Stimulated activated CD8-positive, alpha-beta memory T cell treated with anti-CD3 and anti-CD28 coated beads, Interleukin-2, amount 100 ng/mL, for 48 hours (primary cell): Measurements from ENCODE around the gene PDXK.

Experiments
- DNase-seq, 2 donors: peaks; one replicate each; pipeline ENCODE4 v3.0.0-alpha.2; 2020; ENCODE audit warnings: low read depth in 2 of 2

The PDXK gene

DNA sequence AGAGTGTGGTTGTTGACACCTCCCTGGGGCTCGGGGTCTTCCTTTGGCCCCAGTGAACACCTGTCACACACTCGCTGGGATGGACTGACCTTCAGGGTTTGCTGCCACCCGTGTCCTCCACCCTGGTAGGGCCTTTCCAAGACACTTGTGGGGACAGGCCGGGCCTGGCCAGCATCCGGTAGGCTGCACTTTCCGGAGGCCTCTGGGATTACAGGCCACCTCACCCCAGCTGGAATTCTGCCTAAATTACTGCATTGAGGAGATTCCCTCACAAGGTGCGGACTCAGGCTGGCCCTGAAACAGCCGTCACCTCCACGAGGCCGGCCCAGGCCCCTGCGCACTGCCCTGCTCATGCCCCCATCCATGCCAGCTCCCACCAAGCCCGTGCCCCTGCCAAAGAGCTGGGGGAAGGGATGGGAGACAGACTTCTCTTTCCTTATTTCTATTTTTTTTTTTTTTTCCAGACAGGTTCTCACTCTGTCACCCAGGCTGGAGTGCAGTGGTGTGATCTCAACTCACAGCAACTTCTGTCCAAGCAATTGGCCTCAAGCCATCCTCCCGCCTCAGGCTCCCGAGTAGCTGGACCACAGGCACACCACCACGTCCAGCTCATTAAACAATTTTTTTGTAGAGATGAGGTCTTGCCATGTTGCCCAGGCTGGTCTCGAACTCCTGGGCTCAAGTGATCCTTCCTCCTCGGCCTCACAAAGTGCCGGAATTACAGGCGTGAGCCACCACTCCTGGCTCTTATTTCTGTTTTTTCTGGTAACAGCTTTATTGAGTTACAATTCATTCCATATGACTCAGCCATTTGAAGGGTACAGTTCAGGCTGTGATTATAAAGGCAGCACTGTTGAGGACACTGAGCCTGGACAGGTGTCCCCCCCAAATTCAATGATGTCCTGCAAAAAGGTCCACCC is 45.9 kb downstream of the PDXK start:
- no peak for DNase-seq

DNA sequence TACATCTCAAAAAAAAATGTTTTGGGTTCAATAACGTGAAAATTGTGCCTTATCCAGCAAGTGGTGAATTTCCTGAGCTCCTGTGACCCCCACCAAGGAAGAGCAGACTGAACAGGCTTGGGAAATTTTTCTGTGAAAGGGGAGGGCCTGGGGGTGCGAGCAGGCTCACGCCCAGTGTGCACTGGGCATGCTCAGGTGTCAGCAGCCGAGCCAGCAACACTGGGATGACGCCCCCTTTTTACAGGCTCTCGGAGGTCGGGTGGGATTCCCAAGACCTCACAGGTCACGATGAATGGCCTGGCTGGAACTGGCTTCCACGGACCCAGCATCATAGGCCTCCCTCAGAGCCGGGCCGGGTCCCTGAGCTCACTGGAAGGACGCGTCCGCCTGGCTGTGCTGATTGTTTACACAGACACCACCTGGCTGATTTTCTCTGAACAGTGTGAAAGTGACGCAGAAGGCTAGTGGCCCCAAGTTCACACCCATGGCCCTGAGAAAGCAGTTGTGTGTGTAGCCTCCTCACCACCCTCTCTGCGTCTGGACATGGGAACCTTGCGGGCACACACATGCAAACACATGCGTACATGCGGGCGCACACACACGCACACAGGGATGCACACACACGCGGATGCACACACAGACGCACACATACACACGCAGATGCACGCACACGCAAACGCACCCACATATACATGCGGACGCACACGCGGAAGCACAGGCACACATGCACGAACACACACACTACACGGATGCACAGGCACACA is 48.0 kb downstream of the PDXK start:
- DNase-seq: no peak

DNA sequence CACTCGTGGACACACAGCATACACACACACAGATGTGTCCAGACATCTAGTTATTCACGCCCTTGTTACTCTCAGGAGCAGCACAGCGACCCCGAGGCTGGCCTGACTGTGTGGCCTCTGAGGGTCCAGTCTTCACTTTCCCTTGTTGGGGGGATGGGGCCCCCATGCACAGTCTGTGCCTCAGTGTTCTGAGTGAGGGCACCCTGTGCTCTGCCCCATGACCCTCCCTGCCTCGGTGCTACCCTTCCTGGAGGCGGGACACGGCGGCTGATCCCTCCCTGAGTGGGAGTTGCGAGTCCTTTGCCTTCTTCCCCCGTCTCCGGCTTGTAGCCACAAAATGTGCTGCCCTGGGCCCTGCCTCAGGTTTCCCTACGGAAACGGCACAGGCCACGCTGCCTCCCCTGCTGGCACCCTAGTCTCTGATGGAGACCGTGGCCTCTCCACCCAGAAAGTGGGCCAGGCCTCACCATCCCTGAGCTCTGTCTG is 48.6 kb downstream of the PDXK start:
- no peak for DNase-seq

DNA sequence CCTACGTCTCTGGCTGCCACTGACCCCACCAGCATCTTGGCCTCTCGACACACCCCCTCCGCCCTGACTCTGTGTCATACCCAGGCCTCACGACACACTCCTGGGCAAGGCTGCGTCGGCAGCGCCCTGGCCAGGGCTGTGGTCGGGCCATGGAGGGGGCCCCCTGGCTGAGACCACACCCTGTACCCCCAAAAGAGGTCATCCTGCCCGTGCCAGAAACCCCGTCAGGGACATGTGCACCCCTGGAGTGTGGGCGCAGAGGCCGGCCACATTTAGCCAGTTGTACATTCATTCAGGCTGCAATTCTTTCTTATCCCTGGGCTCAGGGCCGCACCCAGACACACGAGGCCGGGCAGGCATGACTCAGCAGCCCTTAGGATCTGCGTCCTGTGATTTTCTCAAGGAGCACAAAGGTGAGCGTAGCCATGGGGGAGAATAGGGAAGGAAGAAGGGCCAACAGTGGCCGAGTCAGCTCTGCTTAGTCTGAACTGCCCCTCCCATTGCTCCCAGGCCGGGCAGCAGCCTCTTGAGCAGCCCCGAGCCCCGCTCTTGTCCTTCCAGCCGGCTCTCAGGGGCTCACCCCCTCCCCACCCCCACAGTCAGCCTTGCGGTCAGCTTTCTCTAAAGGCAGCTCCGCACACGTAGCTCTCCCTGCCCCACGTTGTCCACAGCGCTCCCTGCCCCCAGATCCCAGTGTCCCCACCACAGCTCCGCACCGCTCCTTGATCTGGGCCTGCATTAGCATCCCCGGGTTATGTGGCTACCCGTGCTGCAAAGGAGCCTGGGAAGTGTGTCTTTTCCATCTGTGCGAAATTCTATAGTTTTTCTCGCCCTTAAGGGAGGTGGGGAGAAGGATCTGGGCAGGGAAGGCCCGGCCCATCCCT is 49.3 kb downstream of the PDXK start:
- DNase-seq: no peak

DNA sequence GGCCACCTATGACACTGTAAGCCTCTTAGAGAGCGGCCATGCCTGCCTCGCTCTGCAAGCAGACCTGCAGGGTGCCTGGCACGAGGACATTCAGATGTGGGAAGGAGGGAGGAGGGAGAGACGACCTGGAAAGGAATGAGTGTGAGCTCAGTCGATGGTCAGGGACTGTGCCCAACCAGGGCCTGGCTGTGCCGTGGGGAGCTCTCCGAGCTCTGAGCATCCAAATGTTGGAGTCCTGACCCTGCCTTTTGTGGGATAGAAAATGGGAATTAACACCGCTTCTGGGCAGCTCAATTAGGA is 49.9 kb downstream of the PDXK start:
- no peak for DNase-seq

DNA sequence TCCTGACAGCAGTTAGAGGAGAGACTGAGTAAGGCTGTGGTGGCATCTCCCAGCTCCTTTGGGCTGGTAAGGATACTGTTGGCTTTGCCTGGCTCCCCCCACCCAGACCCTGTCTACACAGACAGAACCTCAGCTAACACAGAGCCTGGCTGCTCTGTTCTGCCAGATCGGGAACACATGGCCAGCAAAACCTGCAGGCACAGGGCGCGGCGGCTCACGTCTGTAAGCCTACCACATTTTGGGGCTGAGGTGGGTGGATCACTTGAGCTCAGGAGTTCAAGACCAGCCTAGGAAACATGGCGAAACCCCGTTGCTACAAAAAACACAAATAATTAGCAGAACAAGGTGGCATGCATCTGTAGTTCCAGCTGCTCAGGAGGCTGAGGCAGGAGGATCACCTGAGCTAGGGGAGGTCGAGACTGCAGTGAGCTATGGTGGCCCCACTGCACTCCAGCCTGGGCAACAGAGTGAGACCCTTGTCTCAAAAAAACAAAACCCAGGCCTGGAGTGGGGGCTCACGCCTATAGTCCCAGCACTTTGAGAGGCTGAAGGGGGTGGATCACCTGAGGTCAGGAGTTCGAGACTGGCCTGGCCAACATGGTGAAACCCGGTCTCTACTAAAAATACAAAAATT is 50.5 kb downstream of the PDXK start:
- no peak for DNase-seq

DNA sequence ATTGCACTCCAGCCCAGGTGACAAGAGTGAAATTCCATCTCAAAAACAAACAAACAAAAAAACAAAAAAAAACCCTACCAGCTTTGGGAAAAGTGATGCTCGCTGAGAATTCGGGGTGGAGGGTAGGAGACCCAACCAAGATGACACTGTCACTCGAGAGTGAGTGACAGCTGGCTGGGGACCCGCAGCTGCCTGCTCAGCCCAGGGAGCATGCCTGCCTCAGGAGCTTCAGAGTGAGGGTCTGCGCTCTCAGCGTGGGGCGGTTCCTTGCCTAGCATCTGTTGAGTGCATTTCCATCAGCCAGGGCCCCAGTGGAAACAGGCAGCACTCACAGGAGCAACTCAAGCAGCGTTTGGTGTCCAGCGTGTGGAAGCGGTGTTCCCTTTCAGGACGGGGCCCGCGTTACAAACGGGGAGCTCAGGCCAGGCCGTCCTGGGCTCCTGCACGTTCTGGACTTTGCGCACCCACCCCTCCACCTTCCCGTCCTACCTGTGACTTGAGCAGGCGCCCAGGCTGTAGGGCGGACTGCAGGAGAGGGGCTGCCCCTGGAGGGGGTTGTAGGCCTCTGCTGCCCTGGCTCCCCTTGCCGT is 51.2 kb downstream of the PDXK start:
- no peak for DNase-seq

DNA sequence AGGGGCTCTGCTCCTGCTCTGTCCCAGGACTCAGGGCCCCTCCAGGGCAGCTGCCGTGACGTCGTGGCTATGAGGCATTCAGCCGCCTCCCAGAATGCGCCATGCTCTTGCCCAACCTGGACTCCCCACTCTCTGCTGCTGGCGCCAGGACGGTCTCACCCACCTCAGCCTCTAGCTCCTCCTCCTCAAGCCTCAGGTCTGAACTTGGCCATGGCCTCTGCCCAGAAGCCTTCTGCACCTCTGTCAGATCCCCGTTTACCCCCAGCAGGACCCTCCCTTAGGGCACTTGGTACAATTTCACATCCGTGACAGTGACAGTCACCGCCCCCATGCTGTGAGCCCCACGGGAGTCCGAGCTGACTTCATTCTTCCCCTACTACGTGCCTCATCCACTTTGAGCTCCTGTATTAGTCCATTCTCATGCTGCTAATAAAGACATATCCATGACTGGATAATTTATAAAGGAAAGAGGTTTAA is 52.3 kb downstream of the PDXK start:
- DNase-seq: no peak

DNA sequence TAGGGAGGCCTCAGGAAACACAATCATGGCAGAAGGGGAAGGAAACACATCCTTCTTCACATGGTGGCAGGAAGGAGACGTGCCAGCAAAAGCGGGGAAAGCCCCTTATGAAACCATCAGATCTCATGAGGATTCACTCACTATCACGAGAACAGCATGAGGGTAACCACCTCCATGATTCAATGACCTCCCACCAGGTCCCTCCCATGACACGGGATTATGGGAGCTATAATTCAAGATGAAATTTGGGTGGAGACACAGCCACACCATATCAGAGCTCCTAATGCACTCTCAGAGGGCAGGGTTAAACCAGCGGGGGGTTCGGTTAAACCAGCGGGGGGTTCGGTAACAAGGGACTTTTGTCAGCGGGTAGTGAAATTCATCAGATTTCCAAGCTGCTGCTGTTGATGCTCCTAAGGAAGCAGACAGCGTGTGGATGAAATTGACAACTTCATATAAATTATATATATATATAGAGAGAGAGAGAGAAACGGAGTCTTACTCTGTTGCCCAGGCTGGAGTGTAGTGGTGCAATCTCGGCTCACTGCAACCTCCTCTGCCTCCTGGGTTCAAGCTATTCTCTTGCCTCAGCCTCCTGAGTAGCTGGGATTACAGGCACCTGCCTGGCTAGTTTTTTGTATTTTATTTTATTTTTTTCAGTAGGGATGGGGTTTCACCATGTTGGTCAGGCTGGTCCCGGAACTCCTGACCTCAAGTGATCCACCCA is 52.9 kb downstream of the PDXK start:
- DNase-seq: no peak

DNA sequence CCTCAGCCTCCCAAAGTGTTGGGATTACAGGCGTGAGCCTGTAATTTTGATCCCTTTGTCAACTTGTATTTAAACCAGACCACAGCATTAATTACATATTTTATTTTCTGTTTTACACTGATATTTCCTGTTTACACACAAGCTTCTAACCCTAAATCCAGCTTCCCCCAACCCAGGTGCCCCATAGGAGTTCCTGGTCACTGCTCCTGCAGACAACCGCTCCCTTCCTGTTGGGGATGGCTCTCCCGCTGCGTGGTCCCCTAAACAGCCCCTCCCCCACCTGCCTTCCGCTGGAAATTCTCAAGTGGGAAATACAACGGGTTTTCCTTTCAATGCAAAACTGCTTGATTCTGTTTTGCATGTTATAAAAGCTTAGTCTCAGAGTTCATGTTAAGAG is 53.5 kb downstream of the PDXK start:
- DNase-seq: no peak

DNA sequence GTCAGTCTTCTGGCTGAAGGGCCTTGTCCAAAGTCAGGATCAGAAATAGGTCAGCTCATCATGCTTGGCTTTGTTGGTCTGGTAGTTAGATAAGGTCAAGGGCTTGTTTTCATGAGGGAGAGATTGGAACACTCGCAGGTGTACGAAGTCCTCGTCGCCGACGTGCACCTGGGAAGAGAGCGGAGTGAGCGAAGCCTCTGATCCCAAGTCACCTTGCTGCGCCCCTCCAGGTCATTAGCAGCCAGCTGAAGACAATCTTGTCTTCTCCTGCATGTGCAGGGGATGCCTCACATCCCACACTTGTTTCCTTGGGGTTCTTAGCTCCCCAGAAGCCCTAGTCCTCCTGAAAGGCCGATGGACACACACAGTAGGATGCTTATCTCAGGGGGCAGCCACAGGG is 55.2 kb downstream of the PDXK start:
- no peak for DNase-seq

DNA sequence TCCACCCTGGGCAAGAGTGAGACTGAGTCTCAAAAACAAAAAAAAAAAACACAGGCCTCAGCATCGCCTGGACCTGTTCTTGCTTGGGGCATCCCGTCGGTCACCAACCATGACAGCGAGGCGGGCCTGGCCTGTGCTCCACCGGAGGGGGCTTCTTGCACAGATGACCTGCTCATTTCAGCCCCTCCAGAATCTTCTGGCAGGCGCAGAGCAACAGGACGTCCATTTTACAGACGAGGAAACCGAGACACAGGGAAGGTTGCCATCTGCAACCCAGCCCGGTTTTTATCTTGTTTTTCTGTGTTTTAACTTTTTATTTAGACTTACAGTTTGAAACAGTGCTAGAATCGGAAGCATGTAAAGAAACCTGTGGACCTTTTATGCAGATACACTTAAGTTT is 56.3 kb downstream of the PDXK start:
- no peak for DNase-seq

DNA sequence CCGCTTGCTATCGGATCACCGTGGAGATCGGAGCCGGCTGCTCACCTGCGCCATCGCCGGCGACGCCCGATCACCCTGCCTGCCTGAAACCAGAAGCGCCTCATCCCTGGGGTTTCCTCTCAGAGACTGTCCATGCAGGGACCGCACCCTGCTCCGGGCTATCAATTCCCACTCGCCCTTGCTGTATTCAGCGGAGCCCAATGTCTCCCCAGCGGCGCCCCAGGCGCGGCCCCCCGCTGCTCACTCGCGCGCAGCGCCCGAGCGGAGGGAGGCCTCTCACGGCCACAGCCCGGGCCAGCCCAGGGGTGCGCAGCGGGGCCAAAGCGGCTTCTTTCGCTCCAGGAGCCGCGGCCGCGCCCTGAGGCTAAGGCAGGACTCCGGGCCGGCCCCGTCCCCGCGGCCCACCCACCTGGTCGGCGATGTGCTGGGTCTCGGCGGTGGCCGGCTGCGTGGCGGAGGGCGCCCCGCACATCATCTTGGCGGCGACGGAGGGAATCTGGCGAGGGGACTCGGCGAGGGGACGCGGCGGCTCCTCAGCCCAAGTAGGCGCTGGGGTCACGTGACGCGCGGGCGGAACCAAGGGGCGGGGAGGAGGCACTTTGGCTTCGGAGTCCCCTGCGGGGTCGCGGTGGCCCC is 57.0 kb downstream of the PDXK start, which contains the start of gene CSTB:
Gene CSTB (minus strand): TSS at position 514 of the 636 bp plus-strand sequence. CDS start 39 bp downstream, at position 475.
- peak; percentile 69 to 83 for DNase-seq

DNA sequence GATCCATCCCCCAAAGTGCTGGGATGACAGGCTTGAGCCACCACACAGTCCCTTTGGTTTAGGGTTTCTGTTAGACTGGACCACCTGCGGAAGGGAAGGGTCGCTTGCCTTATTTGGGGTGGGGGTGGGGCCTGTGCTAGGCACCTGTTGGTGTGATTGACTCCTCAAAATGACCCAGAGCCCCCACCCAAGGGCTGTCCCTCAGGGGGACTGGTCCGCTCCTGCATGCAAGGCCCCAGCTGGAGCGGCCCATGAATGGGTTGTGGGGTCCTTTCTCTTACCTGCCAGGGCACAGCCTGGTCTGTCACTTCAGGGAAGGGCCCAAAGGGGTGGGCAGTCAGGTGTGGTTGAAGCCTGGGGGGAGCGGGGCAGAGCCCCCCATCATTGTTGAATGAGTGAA is 59.0 kb downstream of the PDXK start:
- DNase-seq: no peak

DNA sequence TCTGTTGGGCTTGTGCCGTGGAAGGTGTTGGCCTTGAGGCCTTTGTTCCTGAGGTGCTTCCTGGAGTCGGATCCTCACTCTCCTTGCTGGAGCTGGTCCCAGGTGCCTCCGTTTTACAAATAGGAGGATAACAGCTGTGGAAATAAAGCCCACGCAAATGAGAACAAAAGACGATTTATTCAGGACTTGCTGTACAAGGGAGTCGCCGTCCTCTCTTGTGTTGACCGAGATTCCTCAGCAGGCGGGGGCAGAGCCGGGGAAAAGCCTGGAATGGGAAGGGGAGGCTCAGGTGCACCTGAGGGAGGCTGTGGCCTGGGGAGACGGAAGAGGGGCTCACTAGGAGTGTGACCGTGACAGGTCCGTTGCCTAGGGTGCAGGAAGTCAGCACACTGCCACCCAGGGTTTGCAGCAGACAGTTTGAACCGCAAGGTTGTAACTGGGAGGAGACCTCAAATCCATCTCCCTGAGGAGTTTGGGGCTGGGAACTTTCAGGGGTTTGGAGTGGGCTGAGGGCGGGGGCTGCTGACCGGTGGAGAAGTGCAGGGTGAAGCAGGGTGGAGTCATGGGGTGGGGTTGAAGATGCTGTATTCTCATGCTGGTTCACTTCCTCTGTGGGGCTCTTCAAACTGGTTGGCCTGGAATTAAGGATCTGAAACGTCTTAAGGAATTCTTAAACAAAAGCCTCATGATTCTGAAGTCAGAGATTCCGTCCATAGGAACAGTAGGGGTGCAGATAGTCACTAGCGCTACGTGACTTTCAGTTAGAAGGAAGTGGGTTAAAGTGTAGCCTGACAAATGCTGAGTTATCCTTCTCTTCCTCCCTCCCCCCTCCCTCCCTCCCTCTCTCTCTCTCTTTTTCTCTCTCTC is 59.8 kb downstream of the PDXK start:
- DNase-seq: no peak

DNA sequence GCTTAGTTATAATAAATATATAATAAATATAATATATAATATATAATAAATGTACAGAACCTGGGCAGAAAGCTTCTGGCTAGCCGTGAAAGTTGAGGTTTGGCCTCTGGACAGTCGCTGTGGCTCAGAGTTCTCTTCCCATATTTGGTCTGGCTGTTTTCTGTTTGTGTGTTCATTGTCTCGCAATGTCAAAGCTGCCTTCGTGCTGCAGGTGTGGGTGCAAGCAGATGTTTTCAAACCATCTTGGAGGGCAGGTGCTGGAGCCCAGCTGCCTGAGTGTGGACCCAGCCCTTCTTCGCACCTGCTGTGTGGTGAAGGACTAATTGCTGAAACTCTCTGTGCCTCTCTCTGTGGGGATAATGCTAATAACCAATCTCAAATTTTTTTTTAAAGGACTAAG is 60.7 kb downstream of the PDXK start:
- no peak for DNase-seq

DNA sequence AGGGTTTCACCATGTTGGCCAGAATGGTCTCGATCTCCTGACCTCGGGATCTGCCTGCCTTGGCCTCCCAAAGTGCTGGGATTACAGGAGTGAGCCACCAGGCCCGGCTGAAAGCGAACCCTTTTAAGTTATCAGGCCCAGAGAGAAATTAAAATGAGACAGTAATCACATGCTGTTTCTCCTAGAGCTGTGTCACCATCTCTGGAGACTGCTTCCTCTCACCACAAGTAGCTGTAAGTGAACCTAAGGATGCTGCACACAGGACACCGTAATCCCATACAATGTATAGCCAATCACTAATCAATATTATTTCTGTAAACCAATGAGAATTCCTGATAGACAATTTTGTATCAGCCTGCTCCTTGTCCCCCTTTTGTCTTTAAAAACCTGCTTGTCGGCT is 62.9 kb downstream of the PDXK start:
- no peak for DNase-seq

DNA sequence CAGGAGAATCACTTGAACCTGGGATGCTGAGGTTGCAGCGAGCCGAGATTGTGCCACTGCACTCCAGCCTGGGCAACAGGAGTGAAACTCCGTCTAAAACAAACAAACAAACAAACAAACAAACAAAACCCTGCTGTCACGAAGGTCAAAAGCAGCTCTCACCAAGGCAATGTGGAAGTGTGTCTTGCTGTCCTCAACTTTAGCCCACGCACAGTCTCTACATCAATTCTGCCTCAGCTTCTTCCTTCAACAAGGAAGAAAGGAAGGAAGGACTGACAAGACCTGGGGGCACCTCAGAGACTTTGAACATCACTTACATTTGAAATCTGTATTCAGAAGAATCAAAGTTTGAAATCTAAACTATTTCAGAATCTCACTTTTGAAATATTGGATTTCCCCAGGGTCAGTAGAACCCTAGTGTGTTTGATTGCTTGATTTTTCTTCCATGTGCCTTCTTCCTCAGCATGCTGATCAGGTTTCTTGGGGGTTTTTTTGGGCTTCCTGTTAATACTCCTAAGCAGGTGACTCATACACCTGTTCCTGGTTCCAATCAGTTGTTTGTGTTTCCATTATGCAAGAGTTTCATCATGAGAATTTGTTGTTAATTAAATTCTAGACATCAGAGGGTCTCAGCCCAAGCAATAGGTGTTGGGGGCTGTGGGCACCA is 63.6 kb downstream of the PDXK start:
- DNase-seq: no peak
